GM21390 (cell line): Measurements from ENCODE around the gene SRRM3.
"Not testable (repeated sequence)": the region's sequence is repeated elsewhere in the genome, so short reads cannot be mapped to it uniquely, and the experiment has no call there.

Source experiments
- ATAC-seq: cut with Tn5 transposase; IDR thresholded peaks from one replicate; pipeline ENCODE4 v1.9.1; 2021; ENCODE audit not compliant: unreplicated experiment

SRRM3 gene

DNA sequence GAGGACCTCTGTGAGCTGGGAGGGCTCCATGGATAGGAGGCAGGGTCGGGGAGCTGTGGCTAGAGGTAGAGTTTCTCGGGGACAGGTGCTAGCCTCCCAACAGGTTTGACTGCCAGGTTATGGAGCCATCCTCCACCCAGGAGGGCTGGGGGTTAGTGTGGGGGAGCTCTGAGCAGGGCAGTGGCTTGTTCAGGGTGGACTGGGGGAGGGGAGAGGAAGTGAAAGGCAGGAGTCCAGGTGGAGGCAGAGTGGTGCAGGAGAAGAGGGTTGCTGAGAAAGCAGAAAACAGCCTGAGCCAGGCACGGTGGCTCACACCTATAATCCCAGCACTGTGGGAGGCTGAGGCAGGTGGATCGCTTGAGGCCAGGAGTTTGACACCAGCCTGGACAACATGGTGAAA, 60.2 kb downstream of the SRRM3 start:
- no peak for ATAC-seq

DNA sequence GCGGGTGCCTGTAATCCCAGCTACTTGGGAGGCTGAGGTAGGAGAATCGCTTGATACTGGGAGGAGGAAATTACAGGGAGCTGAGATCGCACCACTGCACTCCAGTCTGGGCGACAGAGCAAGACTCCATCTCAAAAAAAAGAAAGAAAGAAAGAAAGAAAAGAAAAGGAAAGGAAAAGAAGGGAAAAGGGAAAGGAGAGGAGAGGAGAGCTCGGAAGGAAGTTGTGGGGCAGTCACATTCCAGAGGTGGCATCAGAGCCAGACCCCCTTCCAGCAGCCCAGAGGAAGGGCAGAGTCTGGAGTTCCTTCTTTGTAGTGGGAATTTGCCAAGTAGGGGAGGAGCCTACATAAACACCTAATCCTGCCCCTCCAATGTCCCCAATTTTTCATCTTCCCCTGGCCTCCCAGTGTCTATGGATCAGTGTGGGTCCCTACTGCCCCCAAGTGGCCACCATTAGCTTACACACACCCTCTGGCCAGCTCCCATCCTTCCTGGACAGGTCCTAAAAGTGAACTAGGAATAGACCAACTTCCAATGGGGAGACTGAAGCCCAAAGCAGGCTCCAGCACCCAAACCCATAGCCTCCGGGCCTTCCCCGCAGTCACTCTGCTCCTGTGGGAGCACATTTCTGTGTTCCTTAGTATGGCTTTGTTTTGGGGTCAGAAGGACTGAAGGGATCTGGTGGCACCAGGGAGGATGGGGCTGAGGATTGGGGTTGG, 61.1 kb downstream of the SRRM3 start:
- no peak for ATAC-seq

DNA sequence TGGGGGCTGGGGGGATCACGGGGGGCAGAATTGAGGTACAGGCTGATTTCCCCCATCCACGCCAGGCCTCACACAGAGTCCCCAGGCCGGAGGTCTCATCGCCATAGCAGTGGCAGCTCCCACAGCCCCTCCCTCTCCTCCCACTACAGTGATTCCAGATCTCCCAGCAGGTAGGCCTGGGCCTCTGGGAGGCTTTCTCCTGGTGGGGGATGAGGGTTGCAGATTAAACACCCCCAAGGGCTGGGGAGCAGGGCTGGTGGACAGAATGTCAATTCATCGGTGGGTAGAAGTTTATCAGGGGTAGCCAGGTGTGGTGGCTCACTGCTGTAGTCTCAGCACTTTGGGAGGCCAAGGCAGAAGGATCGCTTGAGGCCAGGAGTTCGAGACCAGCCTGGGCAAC, 63.6 kb downstream of the SRRM3 start:
- no peak for ATAC-seq

DNA sequence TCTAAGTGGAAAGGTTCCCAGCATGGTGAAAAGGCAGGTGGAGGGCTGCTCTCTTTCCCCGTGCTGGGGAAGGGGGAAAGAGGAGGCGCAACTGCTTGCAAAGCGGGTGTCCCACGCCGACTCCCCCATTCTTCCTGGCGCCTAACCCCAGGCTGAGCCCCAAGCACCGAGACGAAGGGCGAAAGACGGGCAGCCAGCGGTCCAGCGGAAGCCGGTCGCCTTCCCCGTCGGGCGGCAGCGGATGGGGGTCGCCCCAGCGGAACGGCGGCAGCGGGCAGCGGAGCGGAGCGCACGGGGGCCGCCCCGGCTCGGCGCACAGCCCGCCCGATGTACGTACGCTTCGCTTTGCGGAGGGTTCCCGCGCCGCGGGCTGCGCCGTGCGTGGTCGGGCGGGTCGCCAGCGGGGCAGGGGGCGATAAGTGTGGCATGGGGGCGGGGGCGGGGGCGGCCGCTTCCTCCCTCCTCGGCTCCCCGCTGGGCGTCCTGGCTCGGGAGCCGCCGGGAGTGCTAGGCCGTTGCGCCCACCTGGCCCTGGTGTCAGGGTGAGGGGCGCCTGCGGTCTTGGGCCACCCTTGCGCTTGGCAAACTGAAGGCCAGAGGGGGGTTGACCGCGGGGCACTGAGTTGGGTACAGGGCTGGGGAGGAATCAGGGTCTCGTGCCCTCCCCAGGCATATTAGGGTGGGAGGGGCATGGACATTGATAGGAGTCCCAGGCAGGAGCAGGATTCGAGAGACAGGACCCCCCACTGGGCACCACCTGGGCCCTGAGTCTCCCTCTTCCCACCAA, 65.6 kb downstream of the SRRM3 start:
- ATAC-seq: no peak

DNA sequence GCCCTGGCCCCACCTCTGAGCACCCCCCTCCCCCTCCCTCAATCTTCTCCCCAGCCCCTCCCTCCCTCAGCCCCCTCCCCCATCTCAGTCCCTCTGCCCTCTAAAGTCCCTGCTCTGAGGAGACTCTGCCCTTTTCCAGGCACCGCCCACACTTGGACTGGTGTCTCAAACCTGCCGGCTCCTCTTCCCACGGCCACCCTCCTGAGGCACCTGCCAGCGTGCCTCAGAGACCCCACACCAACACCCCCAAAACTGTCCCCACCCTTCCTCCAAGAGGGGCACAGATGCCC, 66.1 kb downstream of the SRRM3 start:
- no peak for ATAC-seq

DNA sequence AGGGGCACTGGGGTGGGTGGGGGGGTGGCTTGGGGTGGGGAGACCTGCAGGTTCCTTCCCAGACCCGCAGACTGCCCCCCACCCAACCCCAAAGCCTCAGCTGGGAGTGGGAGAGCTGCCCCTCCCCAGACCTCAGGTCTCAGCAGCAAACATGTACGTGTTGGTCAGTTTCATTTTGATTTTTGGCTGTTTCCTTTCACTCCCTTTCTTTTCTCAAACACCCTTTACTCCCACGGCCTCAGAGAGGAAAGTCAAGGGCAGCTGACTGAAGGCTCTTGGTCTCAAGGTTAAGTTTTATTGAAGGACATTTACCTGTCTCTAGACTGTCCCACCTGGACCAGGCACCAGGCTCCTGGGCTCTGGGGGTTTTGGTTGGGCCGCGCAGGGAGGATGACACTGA, 66.7 kb downstream of the SRRM3 start:
- no peak for ATAC-seq

DNA sequence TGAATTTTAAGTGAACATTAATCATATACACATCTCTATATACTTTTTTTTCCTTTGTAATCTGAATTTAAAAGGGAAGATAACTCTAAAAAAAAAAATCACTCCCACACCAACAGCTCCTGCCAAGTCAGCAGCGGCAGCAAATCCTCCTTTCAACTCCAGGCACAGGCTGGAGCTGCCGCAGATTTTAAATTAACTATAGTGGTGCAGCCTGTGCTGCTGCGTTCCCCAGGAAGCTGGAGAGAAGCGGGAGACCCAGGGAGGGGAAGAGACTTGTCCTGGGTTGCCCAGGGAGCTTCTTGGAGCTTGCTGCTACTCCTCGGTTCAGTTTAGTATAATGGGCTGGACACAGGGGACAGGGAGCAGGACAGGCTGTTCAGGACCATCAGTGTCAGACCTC, 68.2 kb downstream of the SRRM3 start:
- no peak for ATAC-seq

DNA sequence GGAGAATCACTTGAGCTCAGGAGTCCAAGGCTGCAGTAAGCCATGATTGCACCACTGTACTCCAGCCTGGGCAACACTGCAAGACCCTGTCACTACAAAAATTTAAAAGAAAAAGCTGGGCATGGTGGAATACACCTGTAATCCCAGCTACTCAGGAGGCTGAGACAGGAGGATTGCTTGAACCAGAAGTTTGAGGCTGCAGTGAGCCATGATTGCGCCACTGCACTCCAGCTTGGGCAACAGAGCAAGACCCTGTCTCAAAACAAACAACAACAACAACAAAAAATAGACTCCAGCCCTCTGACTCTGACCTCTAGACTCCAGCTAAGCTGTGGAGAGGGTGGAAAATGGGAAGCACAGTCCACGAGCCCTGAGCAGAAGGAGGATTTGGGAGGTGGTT, 69.7 kb downstream of the SRRM3 start:
- ATAC-seq: not testable (repeated sequence)

DNA sequence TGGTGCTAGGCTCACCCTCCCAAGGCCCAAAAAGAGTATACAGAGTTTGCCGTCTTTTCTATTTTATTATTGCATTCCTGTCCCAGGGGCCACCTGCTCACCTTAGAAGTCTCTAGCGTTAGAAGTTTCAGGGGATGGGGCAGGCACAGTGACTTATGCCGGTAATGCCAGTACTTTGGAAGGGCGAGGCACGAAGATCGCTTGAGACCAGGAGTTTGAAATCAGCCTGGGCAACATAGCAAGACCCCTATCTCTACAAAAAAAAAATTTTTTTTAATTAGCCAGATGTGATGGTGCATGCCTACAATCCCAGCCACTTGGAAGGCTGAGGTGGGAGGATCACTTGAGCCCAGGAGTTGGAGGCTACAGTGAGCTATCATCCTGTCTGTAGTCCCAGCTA, 70.4 kb downstream of the SRRM3 start:
- no peak for ATAC-seq

DNA sequence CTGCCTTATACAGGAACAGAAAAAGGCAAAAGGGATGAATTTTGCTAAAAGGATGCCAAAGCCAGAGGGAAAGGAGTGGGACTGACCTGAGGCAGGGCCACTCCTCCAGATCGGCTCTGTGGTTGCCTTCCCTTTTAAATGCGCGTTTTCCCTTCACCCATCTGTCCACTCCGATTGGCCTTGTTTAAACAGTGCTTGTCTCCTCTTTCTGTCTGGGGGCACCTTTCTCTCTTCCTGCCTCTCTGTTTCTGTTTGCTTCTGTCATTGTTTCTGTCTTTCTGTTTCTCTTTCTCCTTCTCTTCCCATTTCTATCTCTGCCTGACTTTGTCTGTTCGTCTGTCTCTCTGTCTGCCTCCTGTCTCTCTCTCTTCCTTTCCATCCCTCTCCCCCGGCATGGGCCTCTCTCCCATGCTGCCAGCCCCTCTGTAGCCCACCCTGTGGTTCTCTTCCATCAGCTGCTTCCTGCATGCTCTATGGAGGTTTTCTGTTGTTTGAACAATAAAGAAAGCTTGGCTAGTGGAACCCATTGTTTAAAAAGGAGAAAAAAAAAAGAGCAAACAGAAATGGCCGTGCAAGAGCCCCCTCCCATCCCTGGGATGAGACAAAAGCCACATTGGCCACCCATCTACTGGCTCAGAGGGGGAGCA, 71.3 kb downstream of the SRRM3 start:
- ATAC-seq: peak; percentile 64

DNA sequence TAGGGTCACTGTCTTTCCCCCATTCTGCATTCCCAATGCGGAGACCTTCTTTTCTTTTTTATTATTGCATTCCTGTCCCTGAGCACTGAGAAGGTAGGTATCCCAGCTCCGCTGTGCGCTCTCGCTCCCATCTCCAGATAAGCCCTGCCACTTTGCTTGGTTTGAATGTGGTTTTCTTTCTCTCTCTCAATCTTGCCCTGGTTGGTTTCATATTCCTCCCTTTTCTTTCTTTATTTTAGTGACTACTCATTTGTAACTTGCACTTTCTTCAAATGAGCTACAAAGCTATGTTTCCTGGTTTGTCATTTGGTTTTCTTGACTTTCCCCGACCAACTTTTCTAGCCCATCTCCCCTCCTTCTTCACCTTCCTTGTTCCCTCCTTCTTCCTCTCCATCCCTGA, 71.8 kb downstream of the SRRM3 start:
- no peak for ATAC-seq

DNA sequence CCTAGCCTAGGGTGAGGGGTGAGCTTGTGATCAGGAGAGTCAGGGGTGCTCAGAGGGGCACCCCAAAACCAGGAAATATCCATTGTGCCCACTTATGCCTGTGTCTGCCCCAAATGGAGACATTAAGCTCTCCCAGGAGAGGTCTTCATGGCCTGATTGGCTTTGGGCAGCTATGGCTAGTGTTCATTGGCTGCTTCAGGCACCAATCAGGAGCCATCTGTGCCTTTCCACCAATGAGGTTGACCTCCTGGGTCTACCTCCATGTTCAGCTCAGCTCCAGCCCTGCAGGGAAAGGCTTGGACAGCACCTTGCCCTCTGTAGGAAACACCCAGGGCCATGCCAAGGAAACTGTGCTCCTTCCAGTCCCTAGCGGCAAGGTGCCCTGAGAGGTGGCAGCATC, 76.8 kb downstream of the SRRM3 start:
- no peak for ATAC-seq

DNA sequence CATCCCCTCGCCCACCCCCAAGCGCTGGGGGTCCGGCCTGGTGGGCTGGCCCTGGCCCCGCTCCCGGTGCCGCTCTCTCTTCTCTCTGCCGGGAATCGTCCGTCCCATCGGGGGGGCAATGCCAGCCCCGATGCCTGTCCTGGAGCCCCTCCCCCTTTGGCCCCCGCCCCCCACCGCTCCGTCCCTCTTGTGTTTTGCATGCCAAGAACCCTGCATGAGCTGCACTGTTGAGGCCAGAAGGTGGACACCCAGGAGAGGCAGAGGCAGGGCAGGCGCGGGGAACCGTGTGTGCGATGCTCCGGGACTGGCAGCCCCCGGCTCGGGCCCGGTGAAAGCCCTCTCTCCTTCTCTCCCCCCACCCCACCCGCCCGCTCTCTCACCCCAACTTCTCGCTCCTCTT, 78.7 kb downstream of the SRRM3 start:
- ATAC-seq: no peak

DNA sequence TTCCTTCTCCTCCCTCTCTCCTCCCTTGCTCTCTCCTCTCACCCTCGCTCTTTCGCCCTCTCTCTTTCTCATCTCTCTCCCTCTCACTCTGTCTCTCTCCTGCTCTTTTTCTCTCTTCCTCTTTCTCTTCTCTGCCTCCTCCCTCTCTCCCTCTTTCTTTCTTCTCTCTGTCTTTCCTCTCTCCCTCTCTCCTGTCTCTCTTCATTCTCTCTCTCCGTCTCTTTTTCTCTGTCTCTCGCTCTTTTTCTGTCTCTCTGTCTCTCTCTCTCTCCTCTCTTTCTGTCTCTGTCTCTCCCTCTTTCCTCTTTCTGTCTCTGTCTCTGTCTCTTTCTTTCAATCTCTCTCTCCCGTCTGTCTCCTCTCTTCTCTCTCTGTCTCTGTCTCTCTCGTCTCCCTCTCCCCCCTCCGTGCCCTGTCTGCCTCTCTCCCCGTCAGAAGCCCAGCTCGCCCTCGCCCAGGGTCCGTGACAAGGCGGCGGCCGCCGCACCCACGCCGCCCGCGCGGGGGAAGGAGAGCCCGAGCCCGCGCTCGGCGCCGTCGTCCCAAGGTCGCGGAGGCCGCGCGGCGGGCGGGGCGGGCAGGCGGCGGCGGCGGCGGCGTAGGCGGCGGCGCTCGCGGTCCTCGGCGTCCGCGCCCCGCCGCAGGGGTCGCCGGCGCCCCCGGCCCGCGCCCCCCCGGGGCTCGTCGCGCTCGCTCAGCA, 79.5 kb downstream of the SRRM3 start:
- ATAC-seq: no peak

DNA sequence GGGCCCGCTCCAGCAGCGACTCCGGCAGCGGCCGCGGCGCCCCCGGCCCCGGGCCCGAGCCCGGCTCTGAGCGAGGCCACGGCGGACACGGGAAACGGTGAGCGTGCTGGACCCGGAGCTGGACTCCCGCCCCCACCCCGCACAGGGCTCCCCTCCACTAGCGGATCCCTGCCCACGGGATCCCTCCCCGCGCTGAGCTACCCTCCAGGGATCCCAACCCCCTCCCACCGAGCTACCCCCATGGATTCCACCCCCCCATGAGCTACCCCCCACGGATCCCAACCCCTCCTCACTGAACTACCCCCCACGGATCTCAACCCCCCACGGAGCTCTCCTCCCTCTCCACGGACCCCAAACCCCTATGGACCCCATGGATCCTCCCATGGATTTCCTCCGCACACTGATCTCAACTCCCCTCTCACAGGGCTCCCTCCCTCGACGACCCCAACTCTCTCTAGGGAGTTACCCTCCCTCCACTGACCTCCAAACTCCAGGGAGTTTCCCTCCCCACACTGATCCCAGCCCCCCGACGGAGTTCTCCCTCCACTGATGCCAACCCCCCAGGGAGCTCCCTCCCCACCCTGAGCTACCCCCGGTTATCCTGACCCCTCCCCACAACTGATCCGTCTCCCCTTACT, 80.1 kb downstream of the SRRM3 start:
- ATAC-seq: no peak

DNA sequence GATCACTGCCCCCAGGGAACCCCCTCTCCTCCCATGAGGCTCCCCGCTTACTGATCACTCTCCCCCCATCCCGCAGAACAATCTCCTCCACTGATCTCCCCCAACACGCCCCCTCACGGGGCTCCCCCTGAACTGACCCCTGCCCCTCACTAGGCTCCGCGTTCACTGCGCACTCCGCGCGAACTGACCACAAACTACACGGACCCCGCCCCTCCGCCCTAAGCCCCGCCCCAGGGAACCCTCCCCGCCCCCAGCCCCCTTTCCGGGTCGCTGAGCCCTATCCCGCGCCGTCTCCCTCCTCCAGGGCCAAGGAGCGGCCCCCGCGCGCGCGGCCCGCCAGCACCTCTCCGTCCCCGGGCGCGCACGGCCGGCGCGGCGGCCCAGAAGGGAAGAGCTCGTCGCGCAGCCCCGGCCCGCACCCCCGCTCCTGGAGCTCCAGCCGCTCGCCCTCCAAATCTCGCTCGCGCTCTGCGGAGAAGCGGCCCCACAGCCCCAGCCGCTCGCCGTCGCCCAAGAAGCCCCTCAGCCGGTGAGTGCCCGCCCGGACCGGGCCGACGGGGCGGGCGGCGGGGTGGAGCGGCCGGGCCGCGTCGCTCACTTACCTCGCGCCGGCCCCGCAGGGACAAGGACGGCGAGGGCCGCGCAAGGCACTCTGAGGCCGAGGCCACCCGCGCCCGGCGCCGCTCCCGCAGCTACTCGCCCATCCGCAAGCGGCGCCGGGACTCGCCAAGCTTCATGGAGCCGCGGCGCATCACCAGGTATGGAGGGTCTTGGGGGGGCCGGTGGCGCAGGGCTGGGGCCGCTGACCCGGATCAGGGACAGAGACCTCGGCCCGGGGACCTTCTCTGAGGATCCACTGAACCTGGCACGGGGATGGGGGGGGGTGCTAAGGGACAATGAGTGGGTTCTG, 80.9 kb downstream of the SRRM3 start:
- ATAC-seq: no peak

DNA sequence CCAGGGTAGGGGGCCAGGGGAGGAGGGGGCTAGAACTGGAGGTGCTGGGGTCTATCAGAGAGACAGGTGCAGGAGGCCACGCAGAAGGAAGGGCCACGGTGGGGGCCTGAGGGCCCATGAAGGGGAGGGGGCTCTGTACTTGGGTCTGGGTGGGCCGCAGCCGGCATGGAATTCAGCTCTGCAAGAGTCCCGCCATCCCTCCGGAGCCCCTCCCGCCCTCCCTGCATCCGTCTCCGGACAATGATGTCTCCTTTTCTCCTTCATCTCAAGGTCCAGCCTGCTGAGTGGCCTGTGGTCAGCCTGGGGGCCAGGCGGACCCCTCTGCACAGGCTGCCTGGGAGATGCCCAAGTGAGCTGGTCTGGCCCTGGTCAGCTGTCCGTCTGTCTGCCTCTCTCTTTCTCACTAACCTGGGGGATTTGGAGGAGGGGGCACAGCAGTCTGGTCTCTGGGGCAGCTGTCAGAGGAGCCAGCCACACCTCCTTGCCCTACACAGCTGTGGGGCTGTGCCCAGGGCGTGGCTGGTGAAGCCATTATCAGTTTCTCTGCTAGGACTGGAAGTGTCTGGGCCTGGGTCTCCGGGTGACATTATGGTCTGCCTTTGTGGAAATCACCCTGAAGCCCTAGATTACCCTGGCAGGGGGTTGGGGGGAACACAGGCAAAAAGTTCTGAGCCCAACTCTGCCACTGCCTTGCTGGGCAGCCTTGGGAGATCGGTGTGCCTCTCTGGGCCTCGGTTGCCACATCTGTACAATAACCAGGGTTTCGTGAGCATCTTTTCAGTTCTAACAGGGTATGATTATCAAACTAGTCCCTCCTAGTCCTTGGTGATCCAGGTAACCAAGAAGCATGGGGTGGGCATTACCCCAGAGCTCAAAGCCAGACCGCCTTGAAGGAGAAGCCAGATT, 81.8 kb downstream of the SRRM3 start:
- ATAC-seq: no peak

DNA sequence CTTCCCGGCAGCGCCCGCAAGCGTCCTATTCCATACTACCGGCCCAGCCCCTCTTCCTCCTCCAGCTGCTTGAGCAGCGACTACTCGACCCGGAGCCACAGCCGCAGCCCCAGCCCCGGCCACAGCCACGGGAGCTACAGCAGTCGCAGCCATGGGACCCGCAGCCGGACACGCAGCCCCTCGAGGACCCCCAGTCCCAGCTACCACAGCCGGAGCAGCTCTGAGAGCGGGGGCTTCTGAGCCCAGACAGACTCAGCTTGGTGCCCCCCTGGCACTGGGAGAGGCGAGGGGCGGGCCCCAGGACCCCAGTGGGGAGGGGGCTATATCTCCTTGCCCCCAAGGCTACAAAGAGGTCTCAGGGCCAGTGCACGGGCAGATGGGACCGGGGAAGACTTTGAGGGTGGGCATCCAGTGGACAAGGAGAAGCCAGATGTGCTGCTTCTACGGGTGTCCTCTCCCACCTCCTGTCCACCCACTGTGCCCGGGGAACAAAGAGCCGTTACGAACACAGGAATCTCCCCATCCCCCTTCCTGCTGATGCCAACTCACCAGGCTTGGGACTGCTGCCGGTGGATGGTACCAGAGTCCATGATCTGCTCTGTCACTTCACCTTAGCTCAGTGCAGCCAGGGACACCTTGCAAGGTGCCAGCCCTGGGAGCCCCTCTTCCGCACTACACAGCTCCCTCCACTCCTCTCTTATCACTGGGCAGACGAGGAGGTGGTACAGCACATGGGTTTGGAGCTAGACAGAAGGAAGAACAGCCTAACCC, 84.1 kb downstream of the SRRM3 start:
- ATAC-seq: no peak
